ENCODE results near the gene MAP4K2. TPM values are rescaled to one million over a fixed set of nuclear protein-coding genes. Genes with fewer than 3 reads are reported as not detected.

Gene MAP4K2
- total and polyA plus RNA-seq, 2 of the 8 experiments (the other 6 are each of a cell fraction or from before 2014, with no cell fraction given) = 20.1 to 20.7 TPM

DNA sequence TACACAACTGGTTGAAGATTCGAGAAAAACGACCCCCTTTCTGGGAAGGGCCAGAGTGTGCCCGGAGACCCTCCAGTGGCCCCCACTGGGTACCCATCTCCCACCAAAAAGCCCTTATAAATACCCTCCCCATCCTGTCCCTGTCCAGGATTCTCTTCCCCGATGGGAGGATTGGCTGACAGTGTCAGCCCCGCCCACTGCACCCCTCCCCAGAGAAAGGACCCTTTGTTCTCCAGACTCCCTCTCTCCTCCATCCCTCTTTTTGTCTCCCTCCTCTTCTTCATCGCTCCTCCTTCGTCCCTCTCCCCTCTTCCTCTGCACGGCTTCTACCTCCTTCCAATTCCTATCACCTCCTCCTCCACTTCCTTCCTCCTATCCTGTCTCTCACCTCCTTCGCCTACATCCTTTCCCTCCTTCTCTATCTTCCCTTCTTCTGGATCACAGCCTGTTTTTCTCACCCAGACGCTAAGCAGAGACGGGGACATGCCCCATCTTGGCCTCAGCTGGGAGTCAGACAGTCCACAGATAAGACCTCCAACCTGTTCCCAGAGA lies 20.6 kb upstream of the MAP4K2 start (continued):
- TF ChIP-seq, protein P1, sequence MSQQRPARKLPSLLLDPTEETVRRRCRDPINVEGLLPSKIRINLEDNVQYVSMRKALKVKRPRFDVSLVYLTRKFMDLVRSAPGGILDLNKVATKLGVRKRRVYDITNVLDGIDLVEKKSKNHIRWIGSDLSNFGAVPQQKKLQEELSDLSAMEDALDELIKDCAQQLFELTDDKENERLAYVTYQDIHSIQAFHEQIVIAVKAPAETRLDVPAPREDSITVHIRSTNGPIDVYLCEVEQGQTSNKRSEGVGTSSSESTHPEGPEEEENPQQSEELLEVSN (IDR thresholded peaks at IDR 0.05) = no peak
- TF ChIP-seq SP1 (IDR thresholded peaks at IDR 0.05; ENCODE audit: low read depth, low read length) = no peak
- no peak for TF ChIP-seq EP300 (IDR thresholded peaks at IDR 0.05; ENCODE audit: borderline replicate concordance in 1 of 2, low read depth in 2 of 2, low read length in 2 of 2)
- no peak for TF ChIP-seq RBBP5 (IDR thresholded peaks at IDR 0.05; ENCODE audit: borderline replicate concordance, low read depth, low read length)
- no peak for TF ChIP-seq SIRT6 (IDR thresholded peaks at IDR 0.05; ENCODE audit: low read length)
- TF ChIP-seq SRF (IDR thresholded peaks at IDR 0.05; ENCODE audit: low read depth, low read length) = no peak

All from H1 (cell line).